Measurements from ENCODE around the gene C3orf20. TPM values are rescaled to one million over a fixed set of nuclear protein-coding genes. Genes with fewer than 3 reads are reported as not detected.

Gene C3orf20
- total RNA-seq, 4 donors from 2014 or later, result not detected

GRCh38 chr3:14767245-14768051 lies 92.5 kb downstream of the C3orf20 start:
- H3K4me3 ChIP-seq (ENCODE audit: low read depth, poor library complexity, severe bottlenecking), result no peak overlapping the region
- intact Hi-C loops (cut with DNase I; ENCODE audit: low total_unique reads), result no loop called here
- 90% methylated on average over 9 of the region's 9 CpGs for WGBS, 2 donors
- no peak for TF ChIP-seq POLR2A (IDR thresholded peaks at IDR 0.05)
- TF ChIP-seq CTCF (IDR thresholded peaks at IDR 0.05), result no peak
- DNase-seq (ENCODE audit: low spot score in 2 of 2), result peak in 1 of 2 donors; percentile 25

- no peak overlapping the region for H3K4me3 ChIP-seq (ENCODE audit: low read depth, poor library complexity, severe bottlenecking)
- TF ChIP-seq CTCF (IDR thresholded peaks at IDR 0.05) (no peak), POLR2A (IDR thresholded peaks at IDR 0.05) (no peak)
- 86 to 93% methylated on average over 11 of the region's 11 CpGs for WGBS, 2 donors
- peak in 1 of 2 donors; percentile 73 for DNase-seq (ENCODE audit: low spot score in 2 of 2)
- intact Hi-C loops (cut with DNase I; ENCODE audit: low total_unique reads), result no loop called here
Measured at GRCh38 chr3:14768182-14768790, 93.3 kb downstream of the C3orf20 start.

- DNase-seq (ENCODE audit: low spot score in 2 of 2), result peak in 1 of 2 donors; percentile 78
- intact Hi-C loops (cut with DNase I; ENCODE audit: low total_unique reads), result no loop called here
- H3K4me3 ChIP-seq (ENCODE audit: low read depth, poor library complexity, severe bottlenecking), result no peak overlapping the region
- no peak for TF ChIP-seq POLR2A (IDR thresholded peaks at IDR 0.05)
- TF ChIP-seq CTCF (IDR thresholded peaks at IDR 0.05), result no peak
- WGBS, 2 donors, result 79 to 84% methylated on average over 6 of the region's 6 CpGs
Measured at GRCh38 chr3:14768881-14769280, 93.9 kb downstream of the C3orf20 start.

GRCh38 chr3:14769544-14770325 lies 94.8 kb downstream of the C3orf20 start:
- intact Hi-C loops (cut with DNase I; ENCODE audit: low total_unique reads), result no loop called here
- WGBS, 2 donors, result 84 to 94% methylated on average over 11 of the region's 11 CpGs
- peak in 1 of 2 donors; percentile 72 for DNase-seq (ENCODE audit: low spot score in 2 of 2)
- TF ChIP-seq CTCF (IDR thresholded peaks at IDR 0.05) (no peak), POLR2A (IDR thresholded peaks at IDR 0.05) (no peak)
- no peak overlapping the region for H3K4me3 ChIP-seq (ENCODE audit: low read depth, poor library complexity, severe bottlenecking)

GRCh38 chr3:14770591-14770990 lies 95.7 kb downstream of the C3orf20 start:
- 88 to 95% methylated on average over 7 of the region's 7 CpGs for WGBS, 2 donors
- intact Hi-C loops (cut with DNase I; ENCODE audit: low total_unique reads), result no loop called here
- H3K4me3 ChIP-seq (ENCODE audit: low read depth, poor library complexity, severe bottlenecking), result no peak overlapping the region
- TF ChIP-seq CTCF (IDR thresholded peaks at IDR 0.05), result no peak
- no peak for TF ChIP-seq POLR2A (IDR thresholded peaks at IDR 0.05)
- peak in 1 of 2 donors; percentile 60 for DNase-seq (ENCODE audit: low spot score in 2 of 2)
